Renal cortical epithelial cell (primary cell): ENCODE results near the gene C11orf91. TPM values are rescaled to one million over a fixed set of nuclear protein-coding genes. Genes with fewer than 3 reads are reported as not detected.
"Not testable (repeated sequence)": the region's sequence is repeated elsewhere in the genome, so short reads cannot be mapped to it uniquely, and the experiment has no call there.

Experiments used
- DNase-seq: peaks from one replicate; pipeline ENCODE4 v3.0.0-alpha.2; 2011; ENCODE audit warnings: low read depth
- total RNA-seq: library from RNA; depleted of rRNA; stranded (reverse); fragments of >200 nt; gene quantifications from 2 replicates; pipeline ENCODE4 v1.2.3, GENCODE V29; 2014

Gene C11orf91
- total RNA-seq, 1 donor from 2014 or later, result not detected

- DNase-seq, result peak; percentile 51
These were observed 3.5 kb downstream of the C11orf91 start for GRCh38 chr11:33696931-33697638.

GRCh38 chr11:33696411-33696810 is 4.2 kb downstream of the C11orf91 start:
- no peak for DNase-seq

GRCh38 chr11:33695051-33695566 is 5.5 kb downstream of the C11orf91 start:
- peak; percentile 79 for DNase-seq

GRCh38 chr11:33694346-33695050 is 6.1 kb downstream of the C11orf91 start:
- DNase-seq, result no peak

- no peak for DNase-seq
These were observed 8.1 kb downstream of the C11orf91 start for GRCh38 chr11:33692541-33692940.

- DNase-seq, result peak; percentile 99
These were observed 8.6 kb downstream of the C11orf91 start for GRCh38 chr11:33692013-33692504.

GRCh38 chr11:33691066-33691864 is 9.4 kb downstream of the C11orf91 start:
- peak; percentile 85 for DNase-seq

GRCh38 chr11:33690290-33691065 is 10.1 kb downstream of the C11orf91 start:
- peak; percentile 99 for DNase-seq

GRCh38 chr11:33689501-33689900 is 11.1 kb downstream of the C11orf91 start:
- DNase-seq, result no peak

GRCh38 chr11:33689085-33689484 is 11.5 kb downstream of the C11orf91 start:
- DNase-seq, result no peak

GRCh38 chr11:33687733-33688479 is 12.7 kb downstream of the C11orf91 start:
- peak; percentile 64 for DNase-seq

GRCh38 chr11:33685082-33685481 is 15.5 kb downstream of the C11orf91 start:
- DNase-seq, result no peak

GRCh38 chr11:33684003-33684706 is 16.5 kb downstream of the C11orf91 start:
- DNase-seq, result no peak

- DNase-seq, result peak; percentile 56
These were observed 18.2 kb downstream of the C11orf91 start for GRCh38 chr11:33682446-33682845.

GRCh38 chr11:33682019-33682418 is 18.6 kb downstream of the C11orf91 start:
- no peak for DNase-seq

- not testable (repeated sequence) for DNase-seq
These were observed 22.0 kb downstream of the C11orf91 start for GRCh38 chr11:33678616-33679015.

GRCh38 chr11:33674035-33674814 is 26.4 kb downstream of the C11orf91 start:
- no peak for DNase-seq

GRCh38 chr11:33672273-33672672 is 28.4 kb downstream of the C11orf91 start:
- no peak for DNase-seq
